Measurements from ENCODE around the gene SLC2A4RG. TPM values are rescaled to one million over a fixed set of nuclear protein-coding genes. Genes with fewer than 3 reads are reported as not detected.

The SLC2A4RG gene
- total and polyA plus RNA-seq, 2 of the 4 experiments (the other 2 are of a cell fraction), result 5.0 to 50.3 TPM

DNA sequence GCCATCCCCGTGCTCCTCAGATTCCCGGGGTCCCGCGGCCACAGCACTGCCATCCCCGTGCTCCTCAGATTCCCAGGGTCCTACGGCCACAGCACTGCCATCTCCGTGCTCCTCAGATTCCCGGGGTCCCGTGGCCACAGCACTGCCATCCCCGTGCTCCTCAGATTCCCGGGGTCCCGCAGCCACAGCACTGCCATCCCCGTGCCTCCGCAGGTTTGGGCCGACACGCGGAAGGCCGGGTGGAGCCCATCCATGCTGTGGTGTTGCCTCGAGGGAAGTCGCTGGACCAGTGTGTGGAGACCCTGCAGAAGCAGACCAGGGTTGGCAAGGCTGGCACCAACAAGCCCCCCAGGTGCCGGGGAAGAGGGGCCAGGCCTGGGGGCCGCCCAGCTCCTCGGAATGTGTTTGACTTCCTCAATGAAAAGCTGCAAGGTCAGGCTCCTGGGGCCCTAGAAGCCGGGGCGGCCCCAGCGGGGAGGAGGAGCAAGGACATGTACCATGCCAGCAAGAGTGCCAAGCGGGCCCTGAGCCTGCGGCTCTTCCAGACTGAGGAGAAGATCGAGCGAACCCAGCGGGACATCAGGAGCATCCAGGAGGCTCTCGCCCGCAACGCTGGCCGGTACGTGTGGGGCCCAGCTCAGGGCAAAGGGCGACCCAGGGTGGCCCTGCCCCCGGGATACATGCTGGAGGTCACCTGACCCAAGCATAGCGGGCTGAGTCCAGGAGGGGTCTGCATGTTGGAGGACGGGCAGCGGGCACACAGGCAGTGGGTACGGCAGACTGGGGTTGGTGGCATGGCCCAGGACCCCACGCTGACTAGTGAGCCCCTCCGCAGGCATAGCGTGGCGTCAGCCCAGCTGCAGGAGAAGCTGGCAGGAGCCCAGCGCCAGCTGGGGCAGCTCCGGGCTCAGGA is 4.4 kb upstream of the SLC2A4RG start:
- peaks cover 17% of the 10 kb centered on the region for H3K9me1 ChIP-seq (ENCODE audit: insufficient read depth, low read length)

More for the DNA sequence above, 4.4 kb upstream of the SLC2A4RG start:
- H3K27me3 ChIP-seq (ENCODE audit: control insufficient read depth, insufficient read depth, low read length), result no peaks in the 10 kb centered on the region
- H4K91ac ChIP-seq (ENCODE audit: insufficient read depth, low read depth, low read length), result no peak overlapping the region
- DNase-seq (no peak), ATAC-seq (ENCODE audit: low read depth) (no peak)
- H3K18ac ChIP-seq (ENCODE audit: low read depth, low read length), result no peak overlapping the region
- no peak overlapping the region for H2BK5ac ChIP-seq (ENCODE audit: low read depth, low read length, poor library complexity, severe bottlenecking)
- peaks cover 21 to 39% of the 10 kb centered on the region in 2 experiments for H3K79me1 ChIP-seq (ENCODE audit: low read depth in 1 of 2, low read length in 2 of 2)
- dilution Hi-C loops (cut with HindIII; ENCODE audit: low sequenced_read_pairs, unreplicated experiment), result no loop called here
- no peak for TF ChIP-seq RAD21 (IDR thresholded peaks at IDR 0.05; ENCODE audit: low read length)
- TF ChIP-seq FOS (IDR thresholded peaks at IDR 0.05; ENCODE audit: low read depth, low read length), result no peak
- TF ChIP-seq BHLHE40 (IDR thresholded peaks at IDR 0.05; ENCODE audit: low read depth, low read length), result no peak
- no peak for TF ChIP-seq CEBPB (IDR thresholded peaks at IDR 0.05; ENCODE audit: low read depth, low read length)
- TF ChIP-seq POLR2A (IDR thresholded peaks at IDR 0.05; ENCODE audit: low read depth, low read length), result no peak
- no peak for TF ChIP-seq MXI1 (IDR thresholded peaks at IDR 0.05; ENCODE audit: borderline replicate concordance, low read depth, low read length)
- no peak for TF ChIP-seq MAFK (IDR thresholded peaks at IDR 0.05; ENCODE audit: low read depth, low read length)
- BruUV-seq (replicated peaks), result no TSS peak
- no peak overlapping the region for H3K9ac ChIP-seq (ENCODE audit: low read depth, low read length)
- H2BK20ac ChIP-seq (ENCODE audit: low read depth, low read length), result no peak overlapping the region
- H2BK15ac ChIP-seq (ENCODE audit: low read depth, low read length), result no peak overlapping the region
- H2BK120ac ChIP-seq (ENCODE audit: low read depth, low read length), result no peak overlapping the region
- H3K23ac ChIP-seq (ENCODE audit: low read depth, low read length), result no peak overlapping the region
- H4K8ac ChIP-seq (ENCODE audit: low read depth in 2 of 2, low read length in 2 of 2), result no peak overlapping the region
- intact Hi-C loops (cut with micrococcal nuclease), result no loop called here
- in situ Hi-C loops (cut with MboI; ENCODE audit: low sequenced_read_pairs), result no loop called here
- no peak overlapping the region for H3K4ac ChIP-seq (ENCODE audit: low read depth, low read length)
- POLR2A ChIA-PET (ENCODE audit: unreplicated experiment), result no interaction called here
- no peak overlapping the region for H3K27ac ChIP-seq (ENCODE audit: insufficient read depth, low read length)
- H3K14ac ChIP-seq (replicated peaks; ENCODE audit: low read depth, low read length), result no peak overlapping the region
- H2AFZ ChIP-seq (replicated peaks; ENCODE audit: low read length, poor library complexity), result no peak overlapping the region
- H4K5ac ChIP-seq (ENCODE audit: low read depth, low read length), result no peak overlapping the region
- WGBS, 2 experiments (ENCODE audit: extremely low coverage in 2 of 2, insufficient read length in 1 of 2), result 93% methylated on average over 37 of the region's 48 CpGs; no CpG with 5 or more reads in 1 of the 2 experiments
- no peak overlapping the region for H2AK9ac ChIP-seq (replicated peaks; ENCODE audit: low read depth, low read length, poor library complexity)
- peaks cover 34% of the 10 kb centered on the region for H3K36me3 ChIP-seq (ENCODE audit: control insufficient read depth, insufficient read depth, low read length)
- H3K9me3 ChIP-seq (ENCODE audit: control insufficient read depth, insufficient read depth, low read length), result no peaks in the 10 kb centered on the region
- H3K4me3 ChIP-seq (ENCODE audit: insufficient read depth, low read depth, low read length), result no peak overlapping the region
- peaks cover 38% of the 10 kb centered on the region for H4K20me1 ChIP-seq (ENCODE audit: insufficient read depth, low read length)
- H3K4me2 ChIP-seq (ENCODE audit: low read depth, low read length), result no peak overlapping the region
- H3K56ac ChIP-seq (ENCODE audit: extremely low read depth, insufficient read depth, low read length), result no peak overlapping the region
- no peak overlapping the region for H2AK5ac ChIP-seq (ENCODE audit: low read depth, low read length)
- CTCF ChIA-PET, result no interaction called here
- peaks cover 5% of the 10 kb centered on the region; the same call in 1 of the 2 replicates for H3K4me1 ChIP-seq (ENCODE audit: control insufficient read depth, insufficient read depth, low read length)

Measured in IMR-90 (cell line).